ENCODE data around the gene ALDH1A1. TPM values are rescaled to one million over a fixed set of nuclear protein-coding genes. Genes with fewer than 3 reads are reported as not detected.

Gene ALDH1A1
- total RNA-seq, 5 donors from 2014 or later (not counting 1 experiment from before 2014, with no cell fraction given): 0.47 to 1.3 (median 0.95) TPM

GRCh38 chr9:72931437-72931836 lies 21.4 kb downstream of the ALDH1A1 start:
- ChIA-PET POLR2A (no interaction called here), CTCF (no interaction called here)
- Mint-ChIP-seq H3K27me3 (peaks cover 0 to 3% of the 10 kb centered on the region in 2 donors), H3K36me3 (no peaks in the 10 kb centered on the region), H3K4me1 (no peaks in the 10 kb centered on the region), H3K4me3 (no peak overlapping the region), H3K9me3 (no peaks in the 10 kb centered on the region), H3K27ac (no peak overlapping the region)
- WGBS (ENCODE audit: insufficient coverage): no CpG with 5 or more reads among the region's 1 CpG
- DNase-seq (no peak), ATAC-seq (replicated peaks in 1 of 4) (no peak)
- Histone ChIP-seq H3K36me3 (ENCODE audit: control insufficient read depth in 2 of 2, extremely low read depth in 1 of 2, insufficient read depth in 1 of 2, low read length in 1 of 2) (no peaks in the 10 kb centered on the region), H3K27ac (ENCODE audit: low read length) (no peak overlapping the region), H3K4me3 (ENCODE audit: control insufficient read depth in 1 of 2, extremely low read depth in 1 of 2, low read length in 1 of 2) (no peak overlapping the region), H3K9me3 (no peaks in the 10 kb centered on the region), H3K4me1 (ENCODE audit: control insufficient read depth in 1 of 2, extremely low read depth in 1 of 2, insufficient read depth in 2 of 2, low read length in 2 of 2) (no peaks in the 10 kb centered on the region), H3K27me3 (replicated peaks in 1 of 2; ENCODE audit: control insufficient read depth in 2 of 2, extremely low read depth in 1 of 2, insufficient read depth in 2 of 2, low read length in 1 of 2) (no peaks in the 10 kb centered on the region)

- ATAC-seq (replicated peaks in 1 of 4) (no peak), DNase-seq (no peak)
- Mint-ChIP-seq H3K36me3 (no peaks in the 10 kb centered on the region), H3K9me3 (no peaks in the 10 kb centered on the region), H3K27ac (no peak overlapping the region), H3K4me1 (no peaks in the 10 kb centered on the region), H3K4me3 (no peak overlapping the region), H3K27me3 (peaks cover 0 to 3% of the 10 kb centered on the region in 2 donors)
- no peak overlapping the region for H3K4me3 ChIP-seq (ENCODE audit: control insufficient read depth in 1 of 2, extremely low read depth in 1 of 2, low read length in 1 of 2)
- H3K27ac ChIP-seq (ENCODE audit: low read length): no peak overlapping the region
- POLR2A ChIA-PET: no interaction called here
- 88% methylated on average over 8 of the region's 10 CpGs for WGBS (ENCODE audit: insufficient coverage)
- no peaks in the 10 kb centered on the region for H3K27me3 ChIP-seq (replicated peaks in 1 of 2; ENCODE audit: control insufficient read depth in 2 of 2, extremely low read depth in 1 of 2, insufficient read depth in 2 of 2, low read length in 1 of 2)
- no peaks in the 10 kb centered on the region for H3K4me1 ChIP-seq (ENCODE audit: control insufficient read depth in 1 of 2, extremely low read depth in 1 of 2, insufficient read depth in 2 of 2, low read length in 2 of 2)
- H3K9me3 ChIP-seq: no peaks in the 10 kb centered on the region
- H3K36me3 ChIP-seq (ENCODE audit: control insufficient read depth in 2 of 2, extremely low read depth in 1 of 2, insufficient read depth in 1 of 2, low read length in 1 of 2): no peaks in the 10 kb centered on the region
- CTCF ChIA-PET: no interaction called here
These were observed 22.0 kb downstream of the ALDH1A1 start for GRCh38 chr9:72930828-72931227.

- Mint-ChIP-seq H3K4me1 (no peaks in the 10 kb centered on the region), H3K27ac (no peak overlapping the region), H3K9me3 (no peaks in the 10 kb centered on the region), H3K36me3 (no peaks in the 10 kb centered on the region), H3K4me3 (no peak overlapping the region), H3K27me3 (peaks cover 0 to 3% of the 10 kb centered on the region in 2 donors)
- CTCF ChIA-PET: no interaction called here
- Histone ChIP-seq H3K27me3 (replicated peaks in 1 of 2; ENCODE audit: control insufficient read depth in 2 of 2, extremely low read depth in 1 of 2, insufficient read depth in 2 of 2, low read length in 1 of 2) (no peaks in the 10 kb centered on the region), H3K36me3 (ENCODE audit: control insufficient read depth in 2 of 2, extremely low read depth in 1 of 2, insufficient read depth in 1 of 2, low read length in 1 of 2) (no peaks in the 10 kb centered on the region), H3K4me1 (ENCODE audit: control insufficient read depth in 1 of 2, extremely low read depth in 1 of 2, insufficient read depth in 2 of 2, low read length in 2 of 2) (no peaks in the 10 kb centered on the region), H3K27ac (ENCODE audit: low read length) (no peak overlapping the region), H3K9me3 (no peaks in the 10 kb centered on the region), H3K4me3 (ENCODE audit: control insufficient read depth in 1 of 2, extremely low read depth in 1 of 2, low read length in 1 of 2) (no peak overlapping the region)
- no peak for ATAC-seq (replicated peaks in 1 of 4)
- DNase-seq: no peak
- POLR2A ChIA-PET: interaction anchor here in 1 of 2 donors (0.6 kb wide), 1 partner anchor 21 kb away, joined by 3 read pairs; no protein-coding TSS in a partner anchor
- WGBS (ENCODE audit: insufficient coverage): 83% methylated on average over 1 of the region's 1 CpG
These were observed 23.3 kb downstream of the ALDH1A1 start for GRCh38 chr9:72929542-72929941.

- no peak overlapping the region for H3K4me3 Mint-ChIP-seq
- no peaks in the 10 kb centered on the region for H3K36me3 Mint-ChIP-seq
- Histone ChIP-seq H3K36me3 (ENCODE audit: control insufficient read depth in 2 of 2, extremely low read depth in 1 of 2, insufficient read depth in 1 of 2, low read length in 1 of 2) (no peaks in the 10 kb centered on the region), H3K27ac (ENCODE audit: low read length) (no peak overlapping the region), H3K4me1 (ENCODE audit: control insufficient read depth in 1 of 2, extremely low read depth in 1 of 2, insufficient read depth in 2 of 2, low read length in 2 of 2) (no peaks in the 10 kb centered on the region), H3K27me3 (replicated peaks in 1 of 2; ENCODE audit: control insufficient read depth in 2 of 2, extremely low read depth in 1 of 2, insufficient read depth in 2 of 2, low read length in 1 of 2) (no peaks in the 10 kb centered on the region), H3K9me3 (no peaks in the 10 kb centered on the region), H3K4me3 (ENCODE audit: control insufficient read depth in 1 of 2, extremely low read depth in 1 of 2, low read length in 1 of 2) (no peak overlapping the region)
- H3K27me3 Mint-ChIP-seq: peaks cover 0 to 3% of the 10 kb centered on the region in 2 donors
- H3K4me1 Mint-ChIP-seq: no peaks in the 10 kb centered on the region
- no peaks in the 10 kb centered on the region for H3K9me3 Mint-ChIP-seq
- DNase-seq (no peak), ATAC-seq (replicated peaks in 1 of 4) (no peak)
- no CpG with 5 or more reads among the region's 4 CpGs for WGBS (ENCODE audit: insufficient coverage)
- ChIA-PET POLR2A (no interaction called here), CTCF (no interaction called here)
- H3K27ac Mint-ChIP-seq: no peak overlapping the region
These were observed 24.8 kb downstream of the ALDH1A1 start for GRCh38 chr9:72928042-72928507.

- Mint-ChIP-seq H3K4me3 (no peak overlapping the region), H3K27me3 (peaks cover 3 to 4% of the 10 kb centered on the region in 2 donors), H3K36me3 (no peaks in the 10 kb centered on the region), H3K9me3 (no peaks in the 10 kb centered on the region), H3K27ac (no peak overlapping the region), H3K4me1 (no peaks in the 10 kb centered on the region)
- CTCF ChIA-PET: no interaction called here
- no peak for DNase-seq
- POLR2A ChIA-PET: no interaction called here
- no peaks in the 10 kb centered on the region for H3K4me1 ChIP-seq (ENCODE audit: control insufficient read depth in 1 of 2, extremely low read depth in 1 of 2, insufficient read depth in 2 of 2, low read length in 2 of 2)
- no peaks in the 10 kb centered on the region for H3K36me3 ChIP-seq (ENCODE audit: control insufficient read depth in 2 of 2, extremely low read depth in 1 of 2, insufficient read depth in 1 of 2, low read length in 1 of 2)
- no peak overlapping the region for H3K4me3 ChIP-seq (ENCODE audit: control insufficient read depth in 1 of 2, extremely low read depth in 1 of 2, low read length in 1 of 2)
- H3K27me3 ChIP-seq (replicated peaks in 1 of 2; ENCODE audit: control insufficient read depth in 2 of 2, extremely low read depth in 1 of 2, insufficient read depth in 2 of 2, low read length in 1 of 2): no peaks in the 10 kb centered on the region
- no CpG with 5 or more reads among the region's 1 CpG for WGBS (ENCODE audit: insufficient coverage)
- no peak for ATAC-seq (replicated peaks in 1 of 4)
- no peak overlapping the region for H3K27ac ChIP-seq (ENCODE audit: low read length)
- H3K9me3 ChIP-seq: no peaks in the 10 kb centered on the region
These were observed 26.3 kb downstream of the ALDH1A1 start for GRCh38 chr9:72926506-72926905.

- Histone ChIP-seq H3K27ac (ENCODE audit: low read length) (no peak overlapping the region), H3K36me3 (ENCODE audit: control insufficient read depth in 2 of 2, extremely low read depth in 1 of 2, insufficient read depth in 1 of 2, low read length in 1 of 2) (no peaks in the 10 kb centered on the region), H3K9me3 (no peaks in the 10 kb centered on the region), H3K4me3 (ENCODE audit: control insufficient read depth in 1 of 2, extremely low read depth in 1 of 2, low read length in 1 of 2) (no peak overlapping the region), H3K27me3 (replicated peaks in 1 of 2; ENCODE audit: control insufficient read depth in 2 of 2, extremely low read depth in 1 of 2, insufficient read depth in 2 of 2, low read length in 1 of 2) (no peaks in the 10 kb centered on the region), H3K4me1 (ENCODE audit: control insufficient read depth in 1 of 2, extremely low read depth in 1 of 2, insufficient read depth in 2 of 2, low read length in 2 of 2) (no peaks in the 10 kb centered on the region)
- H3K27me3 Mint-ChIP-seq: peaks cover 3 to 4% of the 10 kb centered on the region in 2 donors
- H3K4me1 Mint-ChIP-seq: no peaks in the 10 kb centered on the region
- ATAC-seq (replicated peaks in 1 of 4): no peak
- WGBS (ENCODE audit: insufficient coverage): 71% methylated on average over 1 of the region's 1 CpG
- no peaks in the 10 kb centered on the region for H3K9me3 Mint-ChIP-seq
- H3K27ac Mint-ChIP-seq: no peak overlapping the region
- no peak for DNase-seq
- H3K4me3 Mint-ChIP-seq: no peak overlapping the region
- ChIA-PET CTCF (no interaction called here), POLR2A (no interaction called here)
- H3K36me3 Mint-ChIP-seq: no peaks in the 10 kb centered on the region
These were observed 27.0 kb downstream of the ALDH1A1 start for GRCh38 chr9:72925891-72926290.

GRCh38 chr9:72925126-72925789 lies 27.6 kb downstream of the ALDH1A1 start:
- H3K9me3 ChIP-seq: no peaks in the 10 kb centered on the region
- DNase-seq (no peak), ATAC-seq (replicated peaks in 1 of 4) (no peak)
- no peak overlapping the region for H3K4me3 Mint-ChIP-seq
- H3K4me1 Mint-ChIP-seq: no peaks in the 10 kb centered on the region
- no peak overlapping the region for H3K4me3 ChIP-seq (ENCODE audit: control insufficient read depth in 1 of 2, extremely low read depth in 1 of 2, low read length in 1 of 2)
- H3K27me3 ChIP-seq (replicated peaks in 1 of 2; ENCODE audit: control insufficient read depth in 2 of 2, extremely low read depth in 1 of 2, insufficient read depth in 2 of 2, low read length in 1 of 2): no peaks in the 10 kb centered on the region
- no peak overlapping the region for H3K27ac Mint-ChIP-seq
- ChIA-PET POLR2A (no interaction called here), CTCF (no interaction called here)
- no peaks in the 10 kb centered on the region for H3K9me3 Mint-ChIP-seq
- H3K4me1 ChIP-seq (ENCODE audit: control insufficient read depth in 1 of 2, extremely low read depth in 1 of 2, insufficient read depth in 2 of 2, low read length in 2 of 2): no peaks in the 10 kb centered on the region
- peaks cover 3 to 4% of the 10 kb centered on the region in 2 donors for H3K27me3 Mint-ChIP-seq
- no peaks in the 10 kb centered on the region for H3K36me3 ChIP-seq (ENCODE audit: control insufficient read depth in 2 of 2, extremely low read depth in 1 of 2, insufficient read depth in 1 of 2, low read length in 1 of 2)
- H3K36me3 Mint-ChIP-seq: no peaks in the 10 kb centered on the region
- WGBS (ENCODE audit: insufficient coverage): no CpG with 5 or more reads among the region's 6 CpGs
- H3K27ac ChIP-seq (ENCODE audit: low read length): no peak overlapping the region

Data from T-cell (primary cell).